ENCODE results near the gene GNG13. TPM values are rescaled to one million over a fixed set of nuclear protein-coding genes. Genes with fewer than 3 reads are reported as not detected.

The GNG13 gene
- total RNA-seq, 6 experiments from 2014 or later: not detected

DNA sequence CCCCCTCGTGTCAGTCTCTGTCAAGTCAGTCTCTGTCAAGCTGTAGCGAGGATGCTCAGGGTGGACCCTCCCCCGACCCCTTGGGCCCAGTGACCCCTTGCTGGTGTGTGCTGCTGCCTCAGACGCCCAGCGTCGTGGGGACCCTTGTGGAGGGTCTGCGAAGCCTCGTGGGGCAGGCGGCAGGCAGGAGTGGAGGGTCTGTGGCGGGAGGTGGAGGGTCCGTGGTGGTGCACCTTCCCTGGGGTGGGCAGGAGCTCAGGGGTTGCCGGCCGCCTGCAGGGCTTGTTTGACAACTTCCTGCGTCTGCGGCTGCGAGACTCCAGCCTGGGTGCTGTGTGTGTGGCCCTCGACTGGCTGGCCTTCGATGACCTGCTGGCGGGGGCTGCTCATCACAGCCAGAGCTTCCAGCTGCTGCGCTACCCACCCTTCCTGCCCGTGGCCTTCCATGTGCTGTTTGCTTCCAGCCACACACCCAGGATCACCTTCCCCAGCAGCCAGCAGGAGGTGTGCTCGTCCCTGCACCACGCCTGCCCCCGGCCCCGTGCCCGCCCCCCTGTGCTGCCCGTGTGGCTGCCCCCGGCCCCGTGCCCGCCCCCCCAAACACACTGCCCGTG, 5.6 kb downstream of the GNG13 start:
- no peak for TF ChIP-seq CTCF (IDR thresholded peaks at IDR 0.05)
- no peak for TF ChIP-seq POLR2A (IDR thresholded peaks at IDR 0.05)
- no peak for DNase-seq
- Histone ChIP-seq H3K36me3 (no peaks in the 10 kb centered on the region), H3K27me3 (no peaks in the 10 kb centered on the region), H3K4me1 (no peaks in the 10 kb centered on the region), H3K4me3 (no peak overlapping the region), H3K27ac (no peak overlapping the region), H3K9me3 (no peaks in the 10 kb centered on the region)
- intact Hi-C loops (cut with DNase I): no loop called here
- 68% methylated on average over 4 of the region's 31 CpGs for WGBS (ENCODE audit: insufficient coverage, low coverage, low lambda C conversion rate, missing lambda C conversion rate)
- no peak for ATAC-seq

GRCh38 chr16:794091-794822, 6.3 kb downstream of the GNG13 start:
- H3K4me1 ChIP-seq: no peaks in the 10 kb centered on the region

DNA sequence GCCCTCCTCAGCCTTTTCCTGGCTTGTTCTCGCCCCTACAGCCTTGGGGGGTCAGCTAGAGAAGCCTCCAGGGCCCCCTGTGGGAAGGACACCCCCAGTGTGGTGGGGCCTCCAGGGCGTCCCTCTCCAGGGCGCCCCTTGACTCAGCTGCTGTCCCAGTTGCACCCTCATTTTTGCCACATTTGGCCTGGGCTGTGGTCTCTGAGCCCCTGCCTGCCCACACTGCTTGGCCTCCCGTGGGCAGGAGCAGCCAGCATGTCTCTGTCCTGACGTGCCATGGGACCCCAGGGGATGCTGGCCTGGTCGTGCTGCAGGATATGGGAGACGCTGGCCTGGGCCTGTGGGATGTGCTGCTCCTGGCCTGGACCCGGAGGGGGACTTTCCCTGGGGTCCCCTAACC, 7.1 kb downstream of the GNG13 start:
- ATAC-seq: no peak
- Histone ChIP-seq H3K27me3 (no peaks in the 10 kb centered on the region), H3K4me3 (no peak overlapping the region), H3K36me3 (no peaks in the 10 kb centered on the region), H3K9me3 (no peaks in the 10 kb centered on the region), H3K4me1 (peaks cover 0 to 4% (median 0%) of the 10 kb centered on the region in 4 donors), H3K27ac (no peak overlapping the region)
- intact Hi-C loops (cut with DNase I): no loop called here
- TF ChIP-seq CTCF (IDR thresholded peaks at IDR 0.05): no peak
- TF ChIP-seq POLR2A (IDR thresholded peaks at IDR 0.05): no peak
- DNase-seq: no peak
- WGBS (ENCODE audit: insufficient coverage, low coverage, low lambda C conversion rate, missing lambda C conversion rate): 96% methylated on average over 3 of the region's 8 CpGs

More at GRCh38 chr16:794091-794822, 6.3 kb downstream of the GNG13 start:
- 83% methylated on average over 1 of the region's 40 CpGs for WGBS (ENCODE audit: insufficient coverage, low coverage, low lambda C conversion rate, missing lambda C conversion rate)
- no peaks in the 10 kb centered on the region for H3K9me3 ChIP-seq
- H3K36me3 ChIP-seq: no peaks in the 10 kb centered on the region
- intact Hi-C loops (cut with DNase I): no loop called here
- DNase-seq (no peak), ATAC-seq (no peak)
- no peak for TF ChIP-seq CTCF (IDR thresholded peaks at IDR 0.05)
- no peak for TF ChIP-seq POLR2A (IDR thresholded peaks at IDR 0.05)
- no peaks in the 10 kb centered on the region for H3K27me3 ChIP-seq
- H3K27ac ChIP-seq: no peak overlapping the region
- H3K4me3 ChIP-seq: no peak overlapping the region

- Histone ChIP-seq H3K4me3 (no peak overlapping the region), H3K9me3 (no peaks in the 10 kb centered on the region), H3K36me3 (no peaks in the 10 kb centered on the region), H3K4me1 (peaks cover 0 to 8% (median 0%) of the 10 kb centered on the region in 4 donors), H3K27ac (no peak overlapping the region), H3K27me3 (no peaks in the 10 kb centered on the region)
- intact Hi-C loops (cut with DNase I): no loop called here
- ATAC-seq (no peak), DNase-seq (no peak)
- WGBS (ENCODE audit: insufficient coverage, low coverage, low lambda C conversion rate, missing lambda C conversion rate): 80% methylated on average over 1 of the region's 46 CpGs
- no peak for TF ChIP-seq CTCF (IDR thresholded peaks at IDR 0.05)
- no peak for TF ChIP-seq POLR2A (IDR thresholded peaks at IDR 0.05)
Observed at GRCh38 chr16:792221-792995, 8.1 kb downstream of the GNG13 start.

All from right lobe of liver (tissue), 6 donors.